ENCODE results near the gene OSBPL5.
"Not testable (repeated sequence)": the region's sequence is repeated elsewhere in the genome, so short reads cannot be mapped to it uniquely, and the experiment has no call there.

The OSBPL5 gene

DNA sequence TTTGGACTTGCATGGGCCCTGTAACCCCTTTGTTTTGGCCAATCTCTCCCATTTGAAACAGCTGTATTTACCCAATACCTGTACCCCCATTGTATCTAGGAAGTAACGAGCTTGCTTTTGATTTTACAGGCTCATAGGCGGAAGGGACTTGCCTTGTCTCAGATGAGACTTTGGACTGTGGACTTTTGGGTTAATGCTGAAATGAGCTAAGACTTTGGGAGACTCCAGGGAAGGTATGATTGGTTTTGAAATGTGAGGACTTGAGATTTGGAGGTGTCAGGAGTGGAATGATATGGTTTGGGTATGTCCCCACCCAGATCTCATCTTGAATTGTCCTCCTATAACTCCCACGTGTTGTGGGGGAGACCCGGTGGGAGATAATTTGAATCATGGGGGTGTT lies 101.7 kb downstream of the OSBPL5 start:
- DNase-seq (ENCODE audit: extremely low spot score); CTCF ChIA-PET; POLR2A ChIA-PET: not testable (repeated sequence)

DNA sequence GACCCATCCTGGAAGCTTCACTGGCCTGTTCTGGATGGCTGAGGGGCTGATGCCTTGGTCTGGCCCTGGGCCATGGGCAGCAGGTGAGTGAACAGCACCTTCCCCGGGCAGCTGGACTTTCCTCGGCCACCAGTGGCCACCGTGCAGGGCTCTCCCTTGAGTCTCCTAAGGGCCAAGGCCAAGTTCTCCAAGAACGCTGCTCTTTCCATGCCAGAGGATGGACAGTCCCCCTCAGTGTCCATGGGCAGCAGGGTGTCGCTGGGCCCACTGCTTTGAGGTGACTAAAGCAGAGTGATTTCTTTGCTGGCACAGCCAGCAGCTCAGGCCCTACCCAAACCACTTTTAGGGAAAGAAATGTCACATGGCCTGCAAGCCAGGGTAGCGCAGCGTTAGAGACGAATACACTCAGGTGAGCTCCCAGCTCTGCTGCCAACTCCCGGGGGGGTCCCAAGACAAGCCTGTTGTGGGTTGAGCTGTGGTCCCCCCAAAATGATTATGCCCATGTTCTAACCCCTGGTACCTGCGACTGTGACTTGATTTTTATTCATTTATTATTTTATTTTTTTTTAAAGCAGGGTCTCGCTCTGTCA lies 104.6 kb downstream of the OSBPL5 start:
- CTCF ChIA-PET = no interaction called here
- TF ChIP-seq, protein P1, sequence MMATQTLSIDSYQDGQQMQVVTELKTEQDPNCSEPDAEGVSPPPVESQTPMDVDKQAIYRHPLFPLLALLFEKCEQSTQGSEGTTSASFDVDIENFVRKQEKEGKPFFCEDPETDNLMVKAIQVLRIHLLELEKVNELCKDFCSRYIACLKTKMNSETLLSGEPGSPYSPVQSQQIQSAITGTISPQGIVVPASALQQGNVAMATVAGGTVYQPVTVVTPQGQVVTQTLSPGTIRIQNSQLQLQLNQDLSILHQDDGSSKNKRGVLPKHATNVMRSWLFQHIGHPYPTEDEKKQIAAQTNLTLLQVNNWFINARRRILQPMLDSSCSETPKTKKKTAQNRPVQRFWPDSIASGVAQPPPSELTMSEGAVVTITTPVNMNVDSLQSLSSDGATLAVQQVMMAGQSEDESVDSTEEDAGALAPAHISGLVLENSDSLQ (IDR thresholded peaks at IDR 0.05) = no peak
- no peak for DNase-seq (ENCODE audit: extremely low spot score)
- POLR2A ChIA-PET = no interaction called here

DNA sequence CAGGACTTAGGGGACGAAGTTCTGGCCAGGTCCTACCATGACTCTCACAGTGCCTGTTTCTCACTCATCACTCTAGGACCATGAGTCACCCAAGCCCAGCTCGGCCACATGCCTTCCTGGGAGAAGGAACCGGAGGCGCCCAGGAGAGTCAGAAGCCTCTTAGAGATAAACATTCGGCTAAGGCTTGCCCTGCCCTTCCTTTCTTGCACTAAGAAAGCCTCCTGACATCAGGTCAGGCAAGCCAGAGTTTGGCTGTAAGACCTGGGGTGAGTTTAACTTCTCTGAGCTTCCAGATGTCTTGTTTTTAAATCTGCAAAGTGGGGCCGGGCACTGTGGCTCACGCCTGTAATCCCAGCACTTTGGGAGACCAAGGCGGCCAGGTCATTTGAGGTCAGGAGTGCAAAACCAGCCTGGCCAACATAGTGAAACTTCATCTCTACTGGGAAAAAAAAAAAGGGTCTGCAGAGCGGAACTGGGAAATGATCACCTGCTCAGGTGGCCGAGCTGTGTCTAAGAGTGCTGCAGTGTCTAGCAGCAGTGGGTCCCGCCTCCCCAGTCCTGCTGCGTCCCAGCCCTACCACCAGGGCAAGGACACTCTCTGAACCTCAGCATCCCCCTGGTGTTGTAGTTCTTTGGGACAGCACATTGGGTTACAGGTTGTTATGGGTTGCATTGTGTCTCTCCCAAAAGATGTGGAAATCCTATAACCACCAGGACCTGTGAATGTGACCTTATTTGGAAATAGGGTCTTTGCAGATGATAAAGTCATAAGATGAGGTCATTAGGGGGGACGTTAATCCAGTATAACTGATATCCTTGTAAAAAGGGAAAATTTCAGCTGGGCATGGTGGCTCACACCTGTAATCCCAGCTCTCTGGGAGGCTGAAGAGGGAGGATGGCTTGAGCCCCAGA lies 106.1 kb downstream of the OSBPL5 start:
- DNase-seq (ENCODE audit: extremely low spot score) = no peak
- TF ChIP-seq NFRKB (IDR thresholded peaks at IDR 0.05) = no peak
- no peak for TF ChIP-seq CTBP1 (IDR thresholded peaks at IDR 0.05; ENCODE audit: borderline replicate concordance)
- no peak for TF ChIP-seq SP1 (IDR thresholded peaks at IDR 0.05)
- TF ChIP-seq LEF1 (IDR thresholded peaks at IDR 0.05; ENCODE audit: borderline replicate concordance) = no peak
- no peak for TF ChIP-seq HDGF (IDR thresholded peaks at IDR 0.05; ENCODE audit: borderline replicate concordance)
- no peak for TF ChIP-seq SUZ12 (IDR thresholded peaks at IDR 0.05)
- TF ChIP-seq ARNT (IDR thresholded peaks at IDR 0.05) = no peak
- TF ChIP-seq, protein P1 (IDR thresholded peaks at IDR 0.05) = no peak
- TF ChIP-seq BHLHE40 (IDR thresholded peaks at IDR 0.05; ENCODE audit: borderline replicate concordance) = no peak
- POLR2A ChIA-PET = no interaction called here
- CTCF ChIA-PET = interaction anchor here (0.7 kb wide), 1 partner anchor 33 kb away, joined by 3 read pairs; no protein-coding TSS in a partner anchor

DNA sequence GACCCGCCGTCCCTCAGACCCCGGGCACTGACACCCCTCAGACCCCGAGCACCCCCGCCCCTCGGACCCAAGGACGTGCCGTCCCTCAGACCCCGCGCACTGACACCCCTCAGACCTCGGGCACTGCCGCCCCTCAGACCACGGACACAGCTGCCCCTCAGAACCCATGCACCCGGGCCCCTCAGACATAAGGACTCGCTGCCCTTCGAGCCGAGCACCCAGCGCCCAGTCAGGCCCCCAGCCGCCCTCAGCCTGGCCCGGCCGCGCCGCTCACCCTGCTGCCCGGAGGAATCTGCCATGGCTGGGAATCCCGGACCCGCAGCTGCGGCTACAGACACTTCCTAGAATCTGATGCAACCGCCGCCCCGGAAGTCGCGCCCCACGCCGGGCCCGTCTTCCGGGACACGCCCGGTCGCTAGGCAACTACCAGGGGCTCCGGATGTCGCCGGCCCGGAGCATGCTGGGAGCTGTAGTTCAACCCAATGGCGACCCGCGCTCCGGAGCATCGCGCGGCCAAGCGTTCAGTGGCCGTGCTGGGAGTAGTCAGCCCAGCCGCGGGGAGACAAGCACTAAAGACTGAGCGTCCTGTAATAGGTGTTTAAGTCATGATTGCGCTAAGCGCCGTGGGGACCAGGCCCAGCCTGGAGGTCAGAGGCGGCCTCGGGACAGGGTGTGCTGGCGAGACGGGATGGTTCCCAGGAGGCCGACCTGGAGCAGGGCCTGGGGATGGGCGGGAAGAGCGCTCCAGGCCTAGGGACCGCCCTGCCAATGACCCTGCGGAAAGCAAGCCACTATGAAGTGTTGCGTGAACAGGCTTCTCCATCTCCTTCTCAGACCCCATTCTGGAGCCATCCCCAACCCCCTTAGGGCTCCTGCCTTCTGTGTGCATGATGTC lies 107.8 kb downstream of the OSBPL5 start, which contains the start of gene CARS1:
CARS1 (minus strand) TSS at position 355 of the 895 bp plus-strand sequence; CDS start at position 299, 56 bp downstream.
- DNase-seq (ENCODE audit: extremely low spot score) = peak; percentile 96
- no peak for TF ChIP-seq ZNF384 (IDR thresholded peaks at IDR 0.05)
- TF ChIP-seq BHLHE40 (IDR thresholded peaks at IDR 0.05; ENCODE audit: borderline replicate concordance) = no peak
- no peak for TF ChIP-seq FOXM1 (IDR thresholded peaks at IDR 0.05; ENCODE audit: borderline replicate concordance)
- TF ChIP-seq TARDBP (IDR thresholded peaks at IDR 0.05) = no peak
- TF ChIP-seq FOXA1 (IDR thresholded peaks at IDR 0.05) = no peak
- peak; percentile 73 for TF ChIP-seq L3MBTL2 (conservative IDR thresholded peaks at IDR 0.05)
- no peak for TF ChIP-seq SUZ12 (IDR thresholded peaks at IDR 0.05)
- peak; percentile 92 for TF ChIP-seq ELF4 (IDR thresholded peaks at IDR 0.05)
- TF ChIP-seq CTBP1 (IDR thresholded peaks at IDR 0.05; ENCODE audit: borderline replicate concordance) = no peak
- TF ChIP-seq NFRKB (IDR thresholded peaks at IDR 0.05) = no peak
- ChIA-PET POLR2A (interaction anchor here (0.8 to 1.9 kb wide), 9 partner anchors 8 to 129 kb away, joined by 3 to 6 read pairs (median 4); partner anchors contain the start of gene NAP1L4), CTCF (no interaction called here)

DNA sequence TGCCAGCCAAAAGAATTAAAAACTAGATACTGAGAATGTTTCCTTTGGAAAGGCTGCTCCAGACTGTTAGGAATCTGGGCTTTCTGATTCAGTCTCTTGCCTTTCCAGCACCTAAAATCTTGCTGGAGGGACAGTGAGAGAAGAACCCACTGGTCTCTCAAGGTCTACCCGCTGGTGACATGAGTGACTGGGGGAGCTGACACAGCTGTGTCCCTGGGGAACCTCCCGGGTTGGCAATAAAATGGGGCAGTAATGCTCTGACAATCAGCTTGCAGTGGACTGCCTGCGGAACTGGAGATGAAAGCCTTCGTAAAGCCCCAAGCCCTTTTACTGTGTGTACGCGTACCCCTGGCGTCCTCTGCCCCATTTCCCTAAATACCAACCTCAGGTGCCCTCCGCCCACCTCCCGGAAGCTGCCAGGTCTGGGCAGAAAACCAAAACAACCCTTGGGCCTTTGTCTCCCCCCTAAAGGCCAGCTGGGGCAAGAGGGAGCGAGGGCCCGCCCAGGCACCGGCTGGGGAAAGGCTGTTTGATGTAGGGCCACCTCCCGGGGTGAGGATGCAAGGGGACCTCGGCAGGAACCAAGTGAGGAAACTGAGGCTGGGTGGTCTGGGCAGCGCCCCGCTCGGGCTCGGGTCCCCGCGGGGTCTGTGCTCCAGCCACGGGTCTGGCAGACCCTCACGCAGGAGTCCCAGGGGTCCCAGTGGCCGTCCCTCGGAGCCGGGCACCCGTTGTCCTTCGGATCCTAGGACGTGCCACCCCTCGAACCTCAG lies 108.6 kb downstream of the OSBPL5 start:
- CTCF ChIA-PET = no interaction called here
- POLR2A ChIA-PET = interaction anchor here (0.8 to 1.9 kb wide), 6 partner anchors 9 to 64 kb away, joined by 4 to 6 read pairs (median 4); partner anchors contain the start of gene NAP1L4
- DNase-seq (ENCODE audit: extremely low spot score) = no peak
- TF ChIP-seq NFRKB (IDR thresholded peaks at IDR 0.05) (no peak), SP1 (IDR thresholded peaks at IDR 0.05) (no peak), ZNF384 (IDR thresholded peaks at IDR 0.05) (no peak), ELF4 (IDR thresholded peaks at IDR 0.05) (no peak), ARNT (IDR thresholded peaks at IDR 0.05) (no peak), FOXM1 (IDR thresholded peaks at IDR 0.05; ENCODE audit: borderline replicate concordance) (no peak), CTBP1 (IDR thresholded peaks at IDR 0.05; ENCODE audit: borderline replicate concordance) (no peak), SUZ12 (IDR thresholded peaks at IDR 0.05) (no peak), FOXK2 (IDR thresholded peaks at IDR 0.05) (no peak), BHLHE40 (IDR thresholded peaks at IDR 0.05; ENCODE audit: borderline replicate concordance) (no peak), FOXA1 (IDR thresholded peaks at IDR 0.05) (no peak), TARDBP (IDR thresholded peaks at IDR 0.05) (no peak), LEF1 (IDR thresholded peaks at IDR 0.05; ENCODE audit: borderline replicate concordance) (no peak), HDGF (IDR thresholded peaks at IDR 0.05; ENCODE audit: borderline replicate concordance) (no peak)
- TF ChIP-seq, protein P1 (IDR thresholded peaks at IDR 0.05) = no peak
